BE2C (cell line): ENCODE data around the gene CDAN1.

Experiments
- DNase-seq: peaks from one replicate; pipeline ENCODE4 v3.0.0-alpha.2; 2020
- H3K27me3 ChIP-seq: fragments of 250-450 bp; sonication (Bioruptor Pico); 2 replicates; pipeline ENCODE4 v1.5.1; 2020; ENCODE audit warnings: mild to moderate bottlenecking
- H3K36me3 ChIP-seq: fragments of 250-450 bp; sonication (Bioruptor Pico); 2 replicates; pipeline ENCODE4 v1.5.1; 2020; ENCODE audit warnings: mild to moderate bottlenecking
- H3K4me1 ChIP-seq: fragments of 250-450 bp; sonication (Bioruptor Pico); 2 replicates; pipeline ENCODE4 v1.5.1; 2020
- H3K4me3 ChIP-seq: 2 replicates; pipeline ENCODE4 v1.5.1; 2011; ENCODE audit warnings: low read depth, low read length
- H3K9me3 ChIP-seq: fragments of 250-450 bp; sonication (Bioruptor Pico); 2 replicates; pipeline ENCODE4 v1.5.1; 2020
- CTCF ChIP-seq: IDR thresholded peaks from 2 replicates; pipeline ENCODE4 v1.5.1; 2012; ENCODE audit warnings: mild to moderate bottlenecking, low read depth, low read length

Gene CDAN1

GRCh38 chr15:42725331-42725903 is 11.5 kb downstream of the CDAN1 start:
- Histone ChIP-seq H3K27me3 (no peaks in the 10 kb centered on the region), H3K9me3 (no peaks in the 10 kb centered on the region), H3K4me3 (no peak overlapping the region), H3K36me3 (peaks cover 51% of the 10 kb centered on the region), H3K4me1 (no peaks in the 10 kb centered on the region)
- DNase-seq = no peak
- no peak for TF ChIP-seq CTCF

- no peak for TF ChIP-seq CTCF
- Histone ChIP-seq H3K9me3 (no peaks in the 10 kb centered on the region), H3K4me3 (no peak overlapping the region), H3K4me1 (no peaks in the 10 kb centered on the region), H3K27me3 (no peaks in the 10 kb centered on the region), H3K36me3 (peaks cover 46% of the 10 kb centered on the region)
- no peak for DNase-seq
Observed at GRCh38 chr15:42724276-42724675, 12.7 kb downstream of the CDAN1 start.

GRCh38 chr15:42723068-42723467 is 13.9 kb downstream of the CDAN1 start:
- Histone ChIP-seq H3K27me3 (no peaks in the 10 kb centered on the region), H3K4me1 (no peaks in the 10 kb centered on the region), H3K9me3 (no peaks in the 10 kb centered on the region), H3K4me3 (no peak overlapping the region), H3K36me3 (peaks cover 38% of the 10 kb centered on the region)
- DNase-seq = no peak
- peak; percentile 40 for TF ChIP-seq CTCF

GRCh38 chr15:42721916-42722315 is 15.0 kb downstream of the CDAN1 start:
- no peak for TF ChIP-seq CTCF
- Histone ChIP-seq H3K4me3 (no peak overlapping the region), H3K4me1 (no peaks in the 10 kb centered on the region), H3K36me3 (peaks cover 37% of the 10 kb centered on the region), H3K27me3 (no peaks in the 10 kb centered on the region), H3K9me3 (no peaks in the 10 kb centered on the region)
- no peak for DNase-seq

GRCh38 chr15:42721016-42721415 is 15.9 kb downstream of the CDAN1 start:
- no peak for DNase-seq
- H3K4me3 ChIP-seq = no peak overlapping the region
- no peaks in the 10 kb centered on the region for H3K27me3 ChIP-seq
- no peaks in the 10 kb centered on the region for H3K9me3 ChIP-seq
- TF ChIP-seq CTCF = no peak
- peaks cover 34% of the 10 kb centered on the region for H3K36me3 ChIP-seq
- no peaks in the 10 kb centered on the region for H3K4me1 ChIP-seq

- H3K36me3 ChIP-seq = peaks cover 27% of the 10 kb centered on the region
- no peaks in the 10 kb centered on the region for H3K27me3 ChIP-seq
- no peak for TF ChIP-seq CTCF
- DNase-seq = no peak
- no peaks in the 10 kb centered on the region for H3K9me3 ChIP-seq
- no peak overlapping the region for H3K4me3 ChIP-seq
- H3K4me1 ChIP-seq = no peaks in the 10 kb centered on the region
Observed at GRCh38 chr15:42720071-42720470, 16.9 kb downstream of the CDAN1 start.
